HepG2 (cell line): Measurements from ENCODE around the gene DDIT4. TPM values are rescaled to one million over a fixed set of nuclear protein-coding genes. Genes with fewer than 3 reads are reported as not detected.

Source experiments
- NFIB ChIP-seq: sonication (generic); formaldehyde crosslinking; IDR thresholded peaks from 2 replicates; pipeline ENCODE4 v1.9.0; 2021; ENCODE audit warnings: missing genetic modification reagents, mild to moderate bottlenecking, borderline replicate concordance
- SATB2 ChIP-seq: sonication (generic); formaldehyde crosslinking; IDR thresholded peaks from 2 replicates; pipeline ENCODE4 v1.5.0; 2020; ENCODE audit warnings: missing genetic modification reagents
- SIX1 ChIP-seq: sonication (generic); formaldehyde crosslinking; IDR thresholded peaks from 2 replicates; pipeline ENCODE4 v1.4.0; 2020; ENCODE audit warnings: missing genetic modification reagents, borderline replicate concordance
- SOX13 ChIP-seq, 3 experiments: fragments of 450-650 bp in 1 of 3; sonication (generic) in 1 of 3; formaldehyde crosslinking in 1 of 3; IDR thresholded peaks in 2 of 3; conservative IDR thresholded peaks in 1 of 3; 2 replicates each; pipeline versions ENCODE4 v1.5.0 to v1.6.1; 2016 to 2020; ENCODE audit warnings: antibody characterized with exemption in 1 of 3, mild to moderate bottlenecking in 1 of 3, missing compliant biosample characterization in 1 of 3, missing genetic modification reagents in 1 of 3, moderate library complexity in 1 of 3
- SRSF4 ChIP-seq: fragments of 200-400 bp; formaldehyde crosslinking; IDR thresholded peaks from one replicate; pipeline ENCODE4 v1.6.1; 2018; ENCODE audit warnings: mild to moderate bottlenecking, low read depth, low read length, moderate library complexity; ENCODE audit not compliant: poor library complexity, severe bottlenecking
- SRY ChIP-seq: sonication (generic); formaldehyde crosslinking; IDR thresholded peaks from 2 replicates; pipeline ENCODE4 v1.8.0; 2022; ENCODE audit warnings: mild to moderate bottlenecking, missing genetic modification reagents
- ZBTB7B ChIP-seq: sonication (generic); formaldehyde crosslinking; IDR thresholded peaks from 2 replicates; pipeline ENCODE4 v1.4.0; 2020; ENCODE audit warnings: missing genetic modification reagents
- ZFP37 ChIP-seq: sonication (generic); formaldehyde crosslinking; IDR thresholded peaks from 2 replicates; pipeline ENCODE4 v1.4.0; 2020; ENCODE audit warnings: missing genetic modification reagents, borderline replicate concordance
- ZNF484 ChIP-seq: sonication (generic); formaldehyde crosslinking; IDR thresholded peaks from 2 replicates; pipeline ENCODE4 v1.5.1; 2020; ENCODE audit warnings: mild to moderate bottlenecking, low read depth, missing genetic modification reagents, borderline replicate concordance
- ZNF703 ChIP-seq: sonication (generic); formaldehyde crosslinking; IDR thresholded peaks from 2 replicates; pipeline ENCODE4 v1.5.1; 2020; ENCODE audit warnings: missing genetic modification reagents, mild to moderate bottlenecking, moderate library complexity, borderline replicate concordance
- ZSCAN29 ChIP-seq: sonication (generic); formaldehyde crosslinking; conservative IDR thresholded peaks from 2 replicates; pipeline ENCODE4 v1.4.0; 2020; ENCODE audit warnings: mild to moderate bottlenecking, missing genetic modification reagents
- polyA plus RNA-seq, 8 experiments: library from polyadenylated mRNA; depleted of rRNA in 3 of 8; stranded (reverse) in 7 of 8; unstranded in 1 of 8; fragments of >200 nt; fragmentation: Illumina TruSeq in 4 of 8; extraction: Trizol in 4 of 8; gene quantifications; 2 replicates each; pipeline versions ENCODE4 v1.2.1 to v1.2.3, GENCODE V29; 2011 to 2016; ENCODE audit warnings: low read depth in 4 of 8, missing spikeins in 1 of 8, mixed read lengths in 1 of 8; ENCODE audit not compliant: insufficient read depth in 1 of 8
- total RNA-seq, 5 experiments: library from RNA; depleted of rRNA; stranded (reverse); fragments of >200 nt; fragmentation: Illumina TruSeq; extraction: Trizol; gene quantifications; 2 replicates each; pipeline ENCODE4 v1.2.3, GENCODE V29; 2016; ENCODE audit warnings: low read depth in 1 of 5
- TF ChIP-seq, protein P1 (sequence below): sonication (generic); formaldehyde crosslinking; IDR thresholded peaks from 2 replicates; pipeline ENCODE4 v1.9.0; 2021; ENCODE audit warnings: mild to moderate bottlenecking, missing genetic modification reagents
- TF ChIP-seq, protein P2 (sequence below): sonication (generic); formaldehyde crosslinking; IDR thresholded peaks from 2 replicates; pipeline ENCODE4 v1.8.0; 2022; ENCODE audit warnings: missing genetic modification reagents, mild to moderate bottlenecking, moderate library complexity, borderline replicate concordance
- TF ChIP-seq, protein P3 (sequence below): sonication (generic); formaldehyde crosslinking; IDR thresholded peaks from 2 replicates; pipeline ENCODE4 v1.5.0; 2020; ENCODE audit warnings: missing genetic modification reagents
- TF ChIP-seq, protein P4 (sequence below): sonication (generic); formaldehyde crosslinking; IDR thresholded peaks from 2 replicates; pipeline ENCODE4 v1.5.0; 2020; ENCODE audit warnings: missing genetic modification reagents, mild to moderate bottlenecking, borderline replicate concordance
- TF ChIP-seq, protein P5 (sequence below): sonication (generic); formaldehyde crosslinking; IDR thresholded peaks from 2 replicates; pipeline ENCODE4 v1.5.1; 2020; ENCODE audit warnings: mild to moderate bottlenecking, missing genetic modification reagents, moderate library complexity

DDIT4 gene
- total and polyA plus RNA-seq, 2 of the 13 experiments (the other 11 are each of a cell fraction or from before 2014, with no cell fraction given) = 35.6 to 40.7 TPM

DNA sequence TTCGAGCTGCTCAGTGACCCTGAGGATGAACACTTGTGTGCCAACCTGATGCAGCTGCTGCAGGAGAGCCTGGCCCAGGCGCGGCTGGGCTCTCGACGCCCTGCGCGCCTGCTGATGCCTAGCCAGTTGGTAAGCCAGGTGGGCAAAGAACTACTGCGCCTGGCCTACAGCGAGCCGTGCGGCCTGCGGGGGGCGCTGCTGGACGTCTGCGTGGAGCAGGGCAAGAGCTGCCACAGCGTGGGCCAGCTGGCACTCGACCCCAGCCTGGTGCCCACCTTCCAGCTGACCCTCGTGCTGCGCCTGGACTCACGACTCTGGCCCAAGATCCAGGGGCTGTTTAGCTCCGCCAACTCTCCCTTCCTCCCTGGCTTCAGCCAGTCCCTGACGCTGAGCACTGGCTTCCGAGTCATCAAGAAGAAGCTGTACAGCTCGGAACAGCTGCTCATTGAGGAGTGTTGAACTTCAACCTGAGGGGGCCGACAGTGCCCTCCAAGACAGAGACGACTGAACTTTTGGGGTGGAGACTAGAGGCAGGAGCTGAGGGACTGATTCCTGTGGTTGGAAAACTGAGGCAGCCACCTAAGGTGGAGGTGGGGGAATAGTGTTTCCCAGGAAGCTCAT lies 1.1 kb downstream of the DDIT4 start (continued):
- TF ChIP-seq, protein P1, sequence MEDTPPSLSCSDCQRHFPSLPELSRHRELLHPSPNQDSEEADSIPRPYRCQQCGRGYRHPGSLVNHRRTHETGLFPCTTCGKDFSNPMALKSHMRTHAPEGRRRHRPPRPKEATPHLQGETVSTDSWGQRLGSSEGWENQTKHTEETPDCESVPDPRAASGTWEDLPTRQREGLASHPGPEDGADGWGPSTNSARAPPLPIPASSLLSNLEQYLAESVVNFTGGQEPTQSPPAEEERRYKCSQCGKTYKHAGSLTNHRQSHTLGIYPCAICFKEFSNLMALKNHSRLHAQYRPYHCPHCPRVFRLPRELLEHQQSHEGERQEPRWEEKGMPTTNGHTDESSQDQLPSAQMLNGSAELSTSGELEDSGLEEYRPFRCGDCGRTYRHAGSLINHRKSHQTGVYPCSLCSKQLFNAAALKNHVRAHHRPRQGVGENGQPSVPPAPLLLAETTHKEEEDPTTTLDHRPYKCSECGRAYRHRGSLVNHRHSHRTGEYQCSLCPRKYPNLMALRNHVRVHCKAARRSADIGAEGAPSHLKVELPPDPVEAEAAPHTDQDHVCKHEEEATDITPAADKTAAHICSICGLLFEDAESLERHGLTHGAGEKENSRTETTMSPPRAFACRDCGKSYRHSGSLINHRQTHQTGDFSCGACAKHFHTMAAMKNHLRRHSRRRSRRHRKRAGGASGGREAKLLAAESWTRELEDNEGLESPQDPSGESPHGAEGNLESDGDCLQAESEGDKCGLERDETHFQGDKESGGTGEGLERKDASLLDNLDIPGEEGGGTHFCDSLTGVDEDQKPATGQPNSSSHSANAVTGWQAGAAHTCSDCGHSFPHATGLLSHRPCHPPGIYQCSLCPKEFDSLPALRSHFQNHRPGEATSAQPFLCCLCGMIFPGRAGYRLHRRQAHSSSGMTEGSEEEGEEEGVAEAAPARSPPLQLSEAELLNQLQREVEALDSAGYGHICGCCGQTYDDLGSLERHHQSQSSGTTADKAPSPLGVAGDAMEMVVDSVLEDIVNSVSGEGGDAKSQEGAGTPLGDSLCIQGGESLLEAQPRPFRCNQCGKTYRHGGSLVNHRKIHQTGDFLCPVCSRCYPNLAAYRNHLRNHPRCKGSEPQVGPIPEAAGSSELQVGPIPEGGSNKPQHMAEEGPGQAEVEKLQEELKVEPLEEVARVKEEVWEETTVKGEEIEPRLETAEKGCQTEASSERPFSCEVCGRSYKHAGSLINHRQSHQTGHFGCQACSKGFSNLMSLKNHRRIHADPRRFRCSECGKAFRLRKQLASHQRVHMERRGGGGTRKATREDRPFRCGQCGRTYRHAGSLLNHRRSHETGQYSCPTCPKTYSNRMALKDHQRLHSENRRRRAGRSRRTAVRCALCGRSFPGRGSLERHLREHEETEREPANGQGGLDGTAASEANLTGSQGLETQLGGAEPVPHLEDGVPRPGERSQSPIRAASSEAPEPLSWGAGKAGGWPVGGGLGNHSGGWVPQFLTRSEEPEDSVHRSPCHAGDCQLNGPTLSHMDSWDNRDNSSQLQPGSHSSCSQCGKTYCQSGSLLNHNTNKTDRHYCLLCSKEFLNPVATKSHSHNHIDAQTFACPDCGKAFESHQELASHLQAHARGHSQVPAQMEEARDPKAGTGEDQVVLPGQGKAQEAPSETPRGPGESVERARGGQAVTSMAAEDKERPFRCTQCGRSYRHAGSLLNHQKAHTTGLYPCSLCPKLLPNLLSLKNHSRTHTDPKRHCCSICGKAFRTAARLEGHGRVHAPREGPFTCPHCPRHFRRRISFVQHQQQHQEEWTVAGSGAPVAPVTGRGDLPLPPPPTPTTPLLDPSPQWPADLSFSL (CRISPR knock-in tag) = no peak
- TF ChIP-seq SATB2 (CRISPR knock-in tag) (no peak), ZFP37 (CRISPR knock-in tag) (no peak), ZNF484 (CRISPR knock-in tag) (no peak), SOX13 (IDR thresholded peaks at IDR 0.05) (no peak), SOX13 (CRISPR knock-in tag; conservative IDR thresholded peaks at IDR 0.05 in 1 of 2, IDR thresholded peaks at IDR 0.05 in 1 of 2) (no peak), ZNF703 (CRISPR knock-in tag) (0 out of 2 replicates have a peak, but pooled peaks have one; percentile 53), ZBTB7B (no peak), NFIB (CRISPR knock-in tag) (peak; percentile 78; the same call in 1 of the 2 replicates), SRY (CRISPR knock-in tag) (no peak), SIX1 (no peak), SRSF4 (peak; percentile 71), ZSCAN29 (CRISPR knock-in tag) (no peak)
- TF ChIP-seq, protein P2, sequence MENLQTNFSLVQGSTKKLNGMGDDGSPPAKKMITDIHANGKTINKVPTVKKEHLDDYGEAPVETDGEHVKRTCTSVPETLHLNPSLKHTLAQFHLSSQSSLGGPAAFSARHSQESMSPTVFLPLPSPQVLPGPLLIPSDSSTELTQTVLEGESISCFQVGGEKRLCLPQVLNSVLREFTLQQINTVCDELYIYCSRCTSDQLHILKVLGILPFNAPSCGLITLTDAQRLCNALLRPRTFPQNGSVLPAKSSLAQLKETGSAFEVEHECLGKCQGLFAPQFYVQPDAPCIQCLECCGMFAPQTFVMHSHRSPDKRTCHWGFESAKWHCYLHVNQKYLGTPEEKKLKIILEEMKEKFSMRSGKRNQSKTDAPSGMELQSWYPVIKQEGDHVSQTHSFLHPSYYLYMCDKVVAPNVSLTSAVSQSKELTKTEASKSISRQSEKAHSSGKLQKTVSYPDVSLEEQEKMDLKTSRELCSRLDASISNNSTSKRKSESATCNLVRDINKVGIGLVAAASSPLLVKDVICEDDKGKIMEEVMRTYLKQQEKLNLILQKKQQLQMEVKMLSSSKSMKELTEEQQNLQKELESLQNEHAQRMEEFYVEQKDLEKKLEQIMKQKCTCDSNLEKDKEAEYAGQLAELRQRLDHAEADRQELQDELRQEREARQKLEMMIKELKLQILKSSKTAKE (CRISPR knock-in tag) = no peak
- TF ChIP-seq, protein P3, sequence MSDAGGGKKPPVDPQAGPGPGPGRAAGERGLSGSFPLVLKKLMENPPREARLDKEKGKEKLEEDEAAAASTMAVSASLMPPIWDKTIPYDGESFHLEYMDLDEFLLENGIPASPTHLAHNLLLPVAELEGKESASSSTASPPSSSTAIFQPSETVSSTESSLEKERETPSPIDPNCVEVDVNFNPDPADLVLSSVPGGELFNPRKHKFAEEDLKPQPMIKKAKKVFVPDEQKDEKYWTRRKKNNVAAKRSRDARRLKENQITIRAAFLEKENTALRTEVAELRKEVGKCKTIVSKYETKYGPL (CRISPR knock-in tag) = no peak
- TF ChIP-seq, protein P4, sequence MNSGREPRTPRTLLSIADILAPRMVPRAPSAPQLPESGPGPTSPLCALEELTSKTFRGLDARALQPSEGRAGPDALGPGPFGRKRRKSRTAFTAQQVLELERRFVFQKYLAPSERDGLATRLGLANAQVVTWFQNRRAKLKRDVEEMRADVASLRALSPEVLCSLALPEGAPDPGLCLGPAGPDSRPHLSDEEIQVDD (CRISPR knock-in tag) = peak; percentile 64; the same call in 1 of the 2 replicates
- TF ChIP-seq, protein P5, sequence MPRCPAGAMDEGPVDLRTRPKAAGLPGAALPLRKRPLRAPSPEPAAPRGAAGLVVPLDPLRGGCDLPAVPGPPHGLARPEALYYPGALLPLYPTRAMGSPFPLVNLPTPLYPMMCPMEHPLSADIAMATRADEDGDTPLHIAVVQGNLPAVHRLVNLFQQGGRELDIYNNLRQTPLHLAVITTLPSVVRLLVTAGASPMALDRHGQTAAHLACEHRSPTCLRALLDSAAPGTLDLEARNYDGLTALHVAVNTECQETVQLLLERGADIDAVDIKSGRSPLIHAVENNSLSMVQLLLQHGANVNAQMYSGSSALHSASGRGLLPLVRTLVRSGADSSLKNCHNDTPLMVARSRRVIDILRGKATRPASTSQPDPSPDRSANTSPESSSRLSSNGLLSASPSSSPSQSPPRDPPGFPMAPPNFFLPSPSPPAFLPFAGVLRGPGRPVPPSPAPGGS = 0 out of 2 replicates have a peak, but pooled peaks have one; percentile 12
